K562 (cell line): Measurements from ENCODE around the gene AMT. TPM values are rescaled to one million over a fixed set of nuclear protein-coding genes. Genes with fewer than 3 reads are reported as not detected.

Source experiments
- ATAC-seq: fragments of 200-7000 bp; cut with Tn5 transposase; 3 replicates; pipeline ENCODE4 v1.9.1; 2020; ENCODE audit warnings: moderate library complexity
- BruUV-seq: library from RNA; stranded (reverse); fragments of 400-500 nt; replicated peaks from 2 replicates; lab custom pipeline; 2021; lab: Mats Ljungman, UMichigan
- CTCF ChIA-PET: fragments of 300-600 bp; formaldehyde crosslinking; extraction: SDS; loops from one replicate; lab custom pipeline; 2021; ENCODE audit warnings: low intra/inter-chr PET ratio; lab: Yijun Ruan, JAX
- POLR2A ChIA-PET: fragments of 300-600, 350-650 bp; sonication (Branson Sonifier 250); formaldehyde crosslinking; extraction: SDS; loops from one replicate; lab custom pipeline; 2021; ENCODE audit warnings: antibody characterized with exemption, inconsistent platforms; lab: Yijun Ruan, JAX
- DNase-seq, 4 experiments: peaks; one replicate each; pipeline versions ENCODE4 v3.0.0 to v3.0.0-alpha.2; 2011 to 2018; ENCODE audit warnings: low spot score in 3 of 4, mixed read lengths in 3 of 4; ENCODE audit errors: extremely low read depth in 1 of 4
- FAIRE-seq: peaks from 2 replicates; lab custom pipeline; 2011; peaks lifted over from hg19 to GRCh38; lab: Jason Lieb, UNC
- H2AFZ ChIP-seq: 2 replicates; pipeline ENCODE4 v1.6.0; 2011; ENCODE audit warnings: low read depth, low read length, control low read depth, inconsistent platforms
- H3K27ac ChIP-seq: fragments of 200-600 bp; 3 replicates; pipeline ENCODE4 v1.8.0; 2011; ENCODE audit warnings: low read depth, mild to moderate bottlenecking, control low read depth, inconsistent platforms, low read length, moderate library complexity, mixed read lengths; ENCODE audit errors: extremely low read depth
- H3K27me3 ChIP-seq, 2 experiments: fragments of 300-600 bp in 1 of 2; 2 replicates in 1 of 2; 3 replicates in 1 of 2; pipeline versions ENCODE4 v1.6.0 to v1.8.0; 2011; ENCODE audit warnings: inconsistent platforms in 2 of 2, low read length in 2 of 2, mild to moderate bottlenecking in 1 of 2, mixed read lengths in 1 of 2, moderate library complexity in 1 of 2; ENCODE audit not compliant: control insufficient read depth in 2 of 2, insufficient read depth in 2 of 2
- H3K36me3 ChIP-seq: fragments of 300-600 bp; 3 replicates; pipeline ENCODE4 v1.8.0; 2011; ENCODE audit warnings: mild to moderate bottlenecking, low read length, inconsistent platforms; ENCODE audit not compliant: control insufficient read depth, insufficient read depth
- H3K4me1 ChIP-seq, 2 experiments: fragments of 200-600 bp in 1 of 2; replicated peaks in 1 of 2; 2 replicates in 1 of 2; 3 replicates in 1 of 2; pipeline versions ENCODE4 v1.5.1 to v1.8.0; 2011; ENCODE audit warnings: inconsistent platforms in 2 of 2, low read length in 2 of 2, mild to moderate bottlenecking in 1 of 2, mixed read lengths in 1 of 2, moderate library complexity in 1 of 2; ENCODE audit not compliant: control insufficient read depth in 2 of 2, insufficient read depth in 2 of 2
- H3K4me2 ChIP-seq: 2 replicates; pipeline ENCODE4 v1.6.1; 2011; ENCODE audit warnings: low read length, control low read depth, inconsistent platforms, mixed read lengths; ENCODE audit not compliant: insufficient read depth
- H3K4me3 ChIP-seq: fragments of 200-600 bp; sonication (generic), shearing (Covaris generic); 2 replicates; pipeline ENCODE4 v1.5.1; 2016; ENCODE audit warnings: control low read depth, inconsistent platforms
- H3K79me2 ChIP-seq: fragments of 200-600 bp; 3 replicates; pipeline ENCODE4 v1.8.0; 2011; ENCODE audit warnings: low read length, inconsistent platforms; ENCODE audit not compliant: control insufficient read depth, insufficient read depth
- H3K9ac ChIP-seq, 2 experiments: 2 replicates each; pipeline versions ENCODE4 v1.6.0 to v1.6.1; 2011; ENCODE audit warnings: low read depth in 2 of 2, low read length in 2 of 2, control low read depth in 1 of 2, inconsistent platforms in 1 of 2, mild to moderate bottlenecking in 1 of 2, mixed read lengths in 1 of 2; ENCODE audit not compliant: insufficient read depth in 1 of 2
- H3K9me1 ChIP-seq: one replicate; pipeline ENCODE4 v1.6.0; 2011; ENCODE audit warnings: inconsistent platforms, mild to moderate bottlenecking, low read length, moderate library complexity; ENCODE audit not compliant: control insufficient read depth, insufficient read depth
- H3K9me3 ChIP-seq: replicated peaks from 2 replicates; pipeline ENCODE4 v1.5.1; 2011; ENCODE audit warnings: low read depth, low read length, inconsistent platforms; ENCODE audit not compliant: control insufficient read depth, insufficient read depth
- H4K20me1 ChIP-seq: replicated peaks from 2 replicates; pipeline ENCODE4 v1.6.1; 2011; ENCODE audit warnings: low read length, inconsistent platforms, mixed read lengths; ENCODE audit not compliant: control insufficient read depth, insufficient read depth
- HNRNPUL1 ChIP-seq: fragments of 200-400 bp; formaldehyde crosslinking; IDR thresholded peaks from 2 replicates; pipeline ENCODE4 v1.6.1; 2017; ENCODE audit warnings: low read length
- PKNOX1 ChIP-seq: fragments of 450-650 bp; IDR thresholded peaks from 2 replicates; pipeline ENCODE4 v1.6.1; 2016
- SIX5 ChIP-seq, 2 experiments: IDR thresholded peaks; 2 replicates each; pipeline ENCODE4 v1.6.1; 2011; ENCODE audit warnings: low read length in 2 of 2, borderline replicate concordance in 1 of 2, low read depth in 1 of 2, mild to moderate bottlenecking in 1 of 2, moderate library complexity in 1 of 2; ENCODE audit not compliant: insufficient read depth in 1 of 2
- XRCC4 ChIP-seq: IDR thresholded peaks from one replicate; pipeline ENCODE4 v1.6.1; 2011; ENCODE audit not compliant: insufficient read depth, insufficient read length; ENCODE audit errors: extremely low read depth
- WGBS: fragments of 100-300 bp; shearing (Covaris generic); methylation state at CpG from one replicate; pipeline ENCODE4 v1.1.6; 2016; ENCODE audit warnings: low coverage, mixed read lengths; ENCODE audit not compliant: insufficient coverage; ENCODE audit errors: missing lambda C conversion rate; 5-methylcytosine and 5-hydroxymethylcytosine counted together
- in situ Hi-C: fragments of 300-500 bp; cut with MboI; formaldehyde crosslinking; loops from 4 replicates; pipeline ENCODE4 v1.15.0; 2018; ENCODE audit warnings: inconsistent platforms, mixed read lengths
- intact Hi-C: fragments of 100-400 bp; cut with micrococcal nuclease; formaldehyde crosslinking; loops from 2 replicates; pipeline ENCODE4 v1.14.2; 2022
- polyA plus RNA-seq, 8 experiments: library from polyadenylated mRNA; depleted of rRNA in 4 of 8; stranded (reverse) in 5 of 8; unstranded in 3 of 8; fragments of >200 nt; fragmentation: Nextera tagmentation in 2 of 8; fragmentation: Illumina TruSeq in 1 of 8; extraction: Ambion mirVana in 2 of 8; extraction: Trizol in 1 of 8; gene quantifications; 2 replicates each; pipeline versions ENCODE4 v1.2.1 to v1.2.3, GENCODE V29; 2011 to 2014; ENCODE audit warnings: inconsistent platforms in 1 of 8, missing spikeins in 1 of 8
- total RNA-seq, 7 experiments: library from RNA; depleted of rRNA in 6 of 7; stranded (reverse); fragments of >200 nt in 6 of 7; fragmentation: Illumina TruSeq in 2 of 7; extraction: Trizol in 2 of 7; gene quantifications; 2 replicates each; pipeline versions ENCODE4 v1.2.1 to v1.2.3, GENCODE V29; 2011 to 2021; ENCODE audit warnings: low replicate concordance in 1 of 7
- TF ChIP-seq, protein P1 (sequence below), 2 experiments: fragments of 450-650 bp in 1 of 2; sonication (generic) in 1 of 2; formaldehyde crosslinking in 1 of 2; IDR thresholded peaks; 2 replicates each; pipeline versions ENCODE4 v1.7.1 to v1.9.0; 2016 to 2022; ENCODE audit warnings: inconsistent platforms in 1 of 2, mild to moderate bottlenecking in 1 of 2, missing genetic modification reagents in 1 of 2

Gene AMT
- total and polyA plus RNA-seq, 9 of the 15 experiments (the other 6 are each of a cell fraction or from before 2014, with no cell fraction given), result 0.14 to 2.1 (median 0.52) TPM

GRCh38 chr3:49388289-49388820 is 33.9 kb downstream of the AMT start:
- Histone ChIP-seq H3K27ac (no peak overlapping the region), H3K4me2 (no peak overlapping the region), H3K4me3 (no peak overlapping the region), H3K36me3 (peaks cover 12% of the 10 kb centered on the region; the same call in 2 of the 3 replicates), H3K79me2 (peaks cover 96% of the 10 kb centered on the region), H3K9me3 (no peaks in the 10 kb centered on the region), H3K9me1 (no peaks in the 10 kb centered on the region), H3K4me1 (peaks cover 6 to 15% of the 10 kb centered on the region in 2 experiments; a peak in 4 of 5 replicates), H3K9ac (no peak overlapping the region), H4K20me1 (peaks cover 22% of the 10 kb centered on the region), H3K27me3 (no peaks in the 10 kb centered on the region), H2AFZ (no peak overlapping the region)
- FAIRE-seq (no peak), DNase-seq (no peak), ATAC-seq (peak; percentile 25; the same call in 1 of the 3 replicates)
- ChIA-PET CTCF (no interaction called here), POLR2A (interaction anchor here (0.7 to 2.0 kb wide), 3 partner anchors 9 to 23 kb away, joined by 3 to 6 read pairs (median 4); partner anchors contain the start of gene RHOA)
- WGBS, result 73% methylated on average over 1 of the region's 1 CpG
- BruUV-seq, result no TSS peak
- intact Hi-C loops (no loop called here), in situ Hi-C loops (no loop called here)
- TF ChIP-seq PKNOX1 (peak; percentile 42), SIX5 (IDR thresholded peaks at IDR 0.05; ENCODE audit: borderline replicate concordance in 1 of 2, insufficient read depth in 1 of 2, low read depth in 1 of 2, low read length in 2 of 2) (no peak), HNRNPUL1 (no peak), XRCC4 (no peak)
- TF ChIP-seq, protein P1, sequence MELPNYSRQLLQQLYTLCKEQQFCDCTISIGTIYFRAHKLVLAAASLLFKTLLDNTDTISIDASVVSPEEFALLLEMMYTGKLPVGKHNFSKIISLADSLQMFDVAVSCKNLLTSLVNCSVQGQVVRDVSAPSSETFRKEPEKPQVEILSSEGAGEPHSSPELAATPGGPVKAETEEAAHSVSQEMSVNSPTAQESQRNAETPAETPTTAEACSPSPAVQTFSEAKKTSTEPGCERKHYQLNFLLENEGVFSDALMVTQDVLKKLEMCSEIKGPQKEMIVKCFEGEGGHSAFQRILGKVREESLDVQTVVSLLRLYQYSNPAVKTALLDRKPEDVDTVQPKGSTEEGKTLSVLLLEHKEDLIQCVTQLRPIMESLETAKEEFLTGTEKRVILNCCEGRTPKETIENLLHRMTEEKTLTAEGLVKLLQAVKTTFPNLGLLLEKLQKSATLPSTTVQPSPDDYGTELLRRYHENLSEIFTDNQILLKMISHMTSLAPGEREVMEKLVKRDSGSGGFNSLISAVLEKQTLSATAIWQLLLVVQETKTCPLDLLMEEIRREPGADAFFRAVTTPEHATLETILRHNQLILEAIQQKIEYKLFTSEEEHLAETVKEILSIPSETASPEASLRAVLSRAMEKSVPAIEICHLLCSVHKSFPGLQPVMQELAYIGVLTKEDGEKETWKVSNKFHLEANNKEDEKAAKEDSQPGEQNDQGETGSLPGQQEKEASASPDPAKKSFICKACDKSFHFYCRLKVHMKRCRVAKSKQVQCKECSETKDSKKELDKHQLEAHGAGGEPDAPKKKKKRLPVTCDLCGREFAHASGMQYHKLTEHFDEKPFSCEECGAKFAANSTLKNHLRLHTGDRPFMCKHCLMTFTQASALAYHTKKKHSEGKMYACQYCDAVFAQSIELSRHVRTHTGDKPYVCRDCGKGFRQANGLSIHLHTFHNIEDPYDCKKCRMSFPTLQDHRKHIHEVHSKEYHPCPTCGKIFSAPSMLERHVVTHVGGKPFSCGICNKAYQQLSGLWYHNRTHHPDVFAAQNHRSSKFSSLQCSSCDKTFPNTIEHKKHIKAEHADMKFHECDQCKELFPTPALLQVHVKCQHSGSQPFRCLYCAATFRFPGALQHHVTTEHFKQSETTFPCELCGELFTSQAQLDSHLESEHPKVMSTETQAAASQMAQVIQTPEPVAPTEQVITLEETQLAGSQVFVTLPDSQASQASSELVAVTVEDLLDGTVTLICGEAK (IDR thresholded peaks at IDR 0.05), result no peak
- TF ChIP-seq, protein P1 (CRISPR knock-in tag; IDR thresholded peaks at IDR 0.05), result no peak
